WTC11 (cell line): ENCODE results near the gene RBM28.

ENCODE experiments used
- ATF1 ChIP-seq: sonication (generic); formaldehyde crosslinking; IDR thresholded peaks from 2 replicates; pipeline ENCODE4 v1.8.1; 2023; ENCODE audit warnings: mild to moderate bottlenecking, moderate library complexity, missing genetic modification reagents
- CREM ChIP-seq: sonication (generic); formaldehyde crosslinking; IDR thresholded peaks from 2 replicates; pipeline ENCODE4 v1.8.1; 2022; ENCODE audit warnings: mild to moderate bottlenecking, missing genetic modification reagents, moderate library complexity
- CTCF ChIP-seq: fragments of 200-600 bp; IDR thresholded peaks from 2 replicates; pipeline ENCODE4 v1.8.0; 2022; ENCODE audit warnings: antibody characterized with exemption
- E2F5 ChIP-seq: sonication (generic); formaldehyde crosslinking; IDR thresholded peaks from 2 replicates; pipeline ENCODE4 v1.8.1; 2022; ENCODE audit warnings: mild to moderate bottlenecking, moderate library complexity, missing genetic modification reagents
- NFE2L1 ChIP-seq: sonication (generic); formaldehyde crosslinking; IDR thresholded peaks from 2 replicates; pipeline ENCODE4 v1.8.1; 2023; ENCODE audit warnings: missing genetic modification reagents
- TEAD4 ChIP-seq: sonication (generic); formaldehyde crosslinking; IDR thresholded peaks from 2 replicates; pipeline ENCODE4 v1.8.0; 2022; ENCODE audit warnings: mild to moderate bottlenecking, missing genetic modification reagents
- USF2 ChIP-seq: sonication (generic); formaldehyde crosslinking; IDR thresholded peaks from 2 replicates; pipeline ENCODE4 v1.8.1; 2023; ENCODE audit warnings: mild to moderate bottlenecking, missing genetic modification reagents, moderate library complexity
- ZBTB21 ChIP-seq: sonication (generic); formaldehyde crosslinking; IDR thresholded peaks from 2 replicates; pipeline ENCODE4 v1.8.1; 2023; ENCODE audit warnings: mild to moderate bottlenecking, missing genetic modification reagents, borderline replicate concordance

- TF ChIP-seq CTCF (no peak), E2F5 (CRISPR knock-in tag) (no peak), TEAD4 (CRISPR knock-in tag) (no peak), NFE2L1 (CRISPR knock-in tag) (no peak), CREM (CRISPR knock-in tag) (no peak), ZBTB21 (no peak), ATF1 (CRISPR knock-in tag) (no peak), USF2 (CRISPR knock-in tag) (no peak)
Measured at GRCh38 chr7:128335730-128336129, 8.0 kb downstream of the RBM28 start.
